Measurements from ENCODE around the gene SLC6A7.

DNA sequence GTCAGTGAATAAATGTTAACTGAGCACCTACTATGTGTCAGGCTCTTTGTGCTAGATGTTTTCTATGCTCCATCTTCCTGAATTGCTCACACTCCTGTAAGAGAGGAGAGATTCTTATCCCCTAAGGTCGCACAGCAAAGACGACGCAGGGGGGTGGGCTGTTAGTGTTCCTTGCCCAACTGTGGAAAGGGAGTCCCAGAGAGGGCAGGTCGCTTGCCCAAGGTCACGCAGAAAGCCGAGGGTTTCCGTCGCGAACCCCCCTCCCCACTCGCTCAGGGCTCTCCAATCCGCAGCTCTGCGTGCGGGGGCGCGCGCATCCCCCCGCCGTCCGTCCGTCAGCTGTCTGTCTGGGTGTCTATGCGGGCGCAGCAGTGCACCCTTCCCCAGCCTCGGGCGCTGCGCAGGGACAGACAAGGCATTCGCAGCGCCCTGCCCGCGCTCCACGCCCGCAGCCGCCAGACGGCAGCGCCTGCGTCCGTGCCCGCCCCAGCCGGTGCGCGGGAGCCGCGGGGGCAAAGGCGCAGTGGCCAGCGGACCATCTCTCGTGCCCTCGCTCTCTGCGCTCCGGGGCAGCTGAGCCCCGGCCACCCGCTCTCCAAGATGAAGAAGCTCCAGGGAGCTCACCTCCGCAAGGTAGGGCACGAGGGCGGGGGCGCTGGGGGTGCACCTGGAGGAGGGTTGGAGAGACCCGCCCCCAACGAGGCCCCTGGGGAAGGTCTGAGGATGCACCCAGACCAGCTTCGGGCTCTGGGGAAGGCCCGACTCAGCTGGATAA lies at the start of gene SLC6A7:
- TF ChIP-seq EZH2phosphoT487 (IDR thresholded peaks at IDR 0.05; ENCODE audit: borderline replicate concordance) = no peak
- TF ChIP-seq, protein P1, sequence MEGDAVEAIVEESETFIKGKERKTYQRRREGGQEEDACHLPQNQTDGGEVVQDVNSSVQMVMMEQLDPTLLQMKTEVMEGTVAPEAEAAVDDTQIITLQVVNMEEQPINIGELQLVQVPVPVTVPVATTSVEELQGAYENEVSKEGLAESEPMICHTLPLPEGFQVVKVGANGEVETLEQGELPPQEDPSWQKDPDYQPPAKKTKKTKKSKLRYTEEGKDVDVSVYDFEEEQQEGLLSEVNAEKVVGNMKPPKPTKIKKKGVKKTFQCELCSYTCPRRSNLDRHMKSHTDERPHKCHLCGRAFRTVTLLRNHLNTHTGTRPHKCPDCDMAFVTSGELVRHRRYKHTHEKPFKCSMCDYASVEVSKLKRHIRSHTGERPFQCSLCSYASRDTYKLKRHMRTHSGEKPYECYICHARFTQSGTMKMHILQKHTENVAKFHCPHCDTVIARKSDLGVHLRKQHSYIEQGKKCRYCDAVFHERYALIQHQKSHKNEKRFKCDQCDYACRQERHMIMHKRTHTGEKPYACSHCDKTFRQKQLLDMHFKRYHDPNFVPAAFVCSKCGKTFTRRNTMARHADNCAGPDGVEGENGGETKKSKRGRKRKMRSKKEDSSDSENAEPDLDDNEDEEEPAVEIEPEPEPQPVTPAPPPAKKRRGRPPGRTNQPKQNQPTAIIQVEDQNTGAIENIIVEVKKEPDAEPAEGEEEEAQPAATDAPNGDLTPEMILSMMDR (conservative IDR thresholded peaks at IDR 0.05; ENCODE audit: low read length) = no peak

Data from Loucy (cell line).